ENCODE results near the gene FZD7. TPM values are rescaled to one million over a fixed set of nuclear protein-coding genes. Genes with fewer than 3 reads are reported as not detected.

FZD7 gene
- total RNA-seq, 1 donor from 2014 or later, result 32.5 TPM

DNA sequence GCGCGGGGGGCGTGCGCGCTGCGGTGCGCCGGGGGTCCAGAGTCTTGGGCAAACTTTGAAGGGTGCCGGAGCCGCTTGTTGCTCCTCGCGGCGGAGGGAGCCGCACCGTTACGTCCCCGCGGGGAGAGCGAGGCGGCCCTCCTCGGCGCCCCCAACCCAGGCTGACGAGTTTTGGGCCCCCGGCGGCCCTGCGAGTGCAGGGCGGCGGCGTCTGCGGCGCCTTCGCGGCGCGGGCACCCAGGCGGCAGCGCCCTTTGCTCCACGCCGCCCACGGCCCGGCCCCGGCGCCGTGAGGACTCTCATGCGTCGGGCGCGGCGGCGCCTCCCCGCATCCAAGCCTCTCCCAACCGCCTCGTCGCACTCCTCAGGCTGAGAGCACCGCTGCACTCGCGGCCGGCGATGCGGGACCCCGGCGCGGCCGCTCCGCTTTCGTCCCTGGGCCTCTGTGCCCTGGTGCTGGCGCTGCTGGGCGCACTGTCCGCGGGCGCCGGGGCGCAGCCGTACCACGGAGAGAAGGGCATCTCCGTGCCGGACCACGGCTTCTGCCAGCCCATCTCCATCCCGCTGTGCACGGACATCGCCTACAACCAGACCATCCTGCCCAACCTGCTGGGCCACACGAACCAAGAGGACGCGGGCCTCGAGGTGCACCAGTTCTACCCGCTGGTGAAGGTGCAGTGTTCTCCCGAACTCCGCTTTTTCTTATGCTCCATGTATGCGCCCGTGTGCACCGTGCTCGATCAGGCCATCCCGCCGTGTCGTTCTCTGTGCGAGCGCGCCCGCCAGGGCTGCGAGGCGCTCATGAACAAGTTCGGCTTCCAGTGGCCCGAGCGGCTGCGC is 814 bp downstream of the FZD7 start:
- H3K27me3 ChIP-seq, result no peaks in the 10 kb centered on the region
- peaks cover 0 to 15% of the 10 kb centered on the region in 2 donors for H3K4me1 ChIP-seq
- peak overlapping the region; percentile 61 to 81 for H3K4me3 ChIP-seq
- no peaks in the 10 kb centered on the region for H3K9me3 ChIP-seq
- H3K27ac ChIP-seq, result peak overlapping the region; percentile 91 to 95
- no peaks in the 10 kb centered on the region for H3K36me3 ChIP-seq
- peak in 1 of 2 donors; percentile 64 for DNase-seq (ENCODE audit: low spot score in 2 of 2)
- intact Hi-C loops (cut with DNase I), result loop anchor here (1.0 to 10.0 kb wide), 7 partner anchors 143 to 917 kb away; partner anchors contain the start of genes BMPR2, CFLAR, FAM117B and TMEM237
- TF ChIP-seq, protein P1, sequence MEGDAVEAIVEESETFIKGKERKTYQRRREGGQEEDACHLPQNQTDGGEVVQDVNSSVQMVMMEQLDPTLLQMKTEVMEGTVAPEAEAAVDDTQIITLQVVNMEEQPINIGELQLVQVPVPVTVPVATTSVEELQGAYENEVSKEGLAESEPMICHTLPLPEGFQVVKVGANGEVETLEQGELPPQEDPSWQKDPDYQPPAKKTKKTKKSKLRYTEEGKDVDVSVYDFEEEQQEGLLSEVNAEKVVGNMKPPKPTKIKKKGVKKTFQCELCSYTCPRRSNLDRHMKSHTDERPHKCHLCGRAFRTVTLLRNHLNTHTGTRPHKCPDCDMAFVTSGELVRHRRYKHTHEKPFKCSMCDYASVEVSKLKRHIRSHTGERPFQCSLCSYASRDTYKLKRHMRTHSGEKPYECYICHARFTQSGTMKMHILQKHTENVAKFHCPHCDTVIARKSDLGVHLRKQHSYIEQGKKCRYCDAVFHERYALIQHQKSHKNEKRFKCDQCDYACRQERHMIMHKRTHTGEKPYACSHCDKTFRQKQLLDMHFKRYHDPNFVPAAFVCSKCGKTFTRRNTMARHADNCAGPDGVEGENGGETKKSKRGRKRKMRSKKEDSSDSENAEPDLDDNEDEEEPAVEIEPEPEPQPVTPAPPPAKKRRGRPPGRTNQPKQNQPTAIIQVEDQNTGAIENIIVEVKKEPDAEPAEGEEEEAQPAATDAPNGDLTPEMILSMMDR (IDR thresholded peaks at IDR 0.05), result no peak

DNA sequence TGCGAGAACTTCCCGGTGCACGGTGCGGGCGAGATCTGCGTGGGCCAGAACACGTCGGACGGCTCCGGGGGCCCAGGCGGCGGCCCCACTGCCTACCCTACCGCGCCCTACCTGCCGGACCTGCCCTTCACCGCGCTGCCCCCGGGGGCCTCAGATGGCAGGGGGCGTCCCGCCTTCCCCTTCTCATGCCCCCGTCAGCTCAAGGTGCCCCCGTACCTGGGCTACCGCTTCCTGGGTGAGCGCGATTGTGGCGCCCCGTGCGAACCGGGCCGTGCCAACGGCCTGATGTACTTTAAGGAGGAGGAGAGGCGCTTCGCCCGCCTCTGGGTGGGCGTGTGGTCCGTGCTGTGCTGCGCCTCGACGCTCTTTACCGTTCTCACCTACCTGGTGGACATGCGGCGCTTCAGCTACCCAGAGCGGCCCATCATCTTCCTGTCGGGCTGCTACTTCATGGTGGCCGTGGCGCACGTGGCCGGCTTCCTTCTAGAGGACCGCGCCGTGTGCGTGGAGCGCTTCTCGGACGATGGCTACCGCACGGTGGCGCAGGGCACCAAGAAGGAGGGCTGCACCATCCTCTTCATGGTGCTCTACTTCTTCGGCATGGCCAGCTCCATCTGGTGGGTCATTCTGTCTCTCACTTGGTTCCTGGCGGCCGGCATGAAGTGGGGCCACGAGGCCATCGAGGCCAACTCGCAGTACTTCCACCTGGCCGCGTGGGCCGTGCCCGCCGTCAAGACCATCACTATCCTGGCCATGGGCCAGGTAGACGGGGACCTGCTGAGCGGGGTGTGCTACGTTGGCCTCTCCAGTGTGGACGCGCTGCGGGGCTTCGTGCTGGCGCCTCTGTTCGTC is 1.7 kb downstream of the FZD7 start:
- H3K36me3 ChIP-seq, result no peaks in the 10 kb centered on the region
- TF ChIP-seq, protein P1 (IDR thresholded peaks at IDR 0.05), result peak in 2 of 3 experiments; percentile 30 to 52
- peak overlapping the region; percentile 61 to 81 for H3K4me3 ChIP-seq
- H3K27ac ChIP-seq, result peak overlapping the region; percentile 91 to 95
- H3K27me3 ChIP-seq, result no peaks in the 10 kb centered on the region
- DNase-seq (ENCODE audit: low spot score in 2 of 2), result peak in 1 of 2 donors; percentile 71
- no peaks in the 10 kb centered on the region for H3K9me3 ChIP-seq
- intact Hi-C loops (cut with DNase I), result loop anchor here (1.0 to 10.0 kb wide), 2 partner anchors 175 to 339 kb away; partner anchors contain the start of gene BMPR2
- peaks cover 0 to 15% of the 10 kb centered on the region in 2 donors for H3K4me1 ChIP-seq

DNA sequence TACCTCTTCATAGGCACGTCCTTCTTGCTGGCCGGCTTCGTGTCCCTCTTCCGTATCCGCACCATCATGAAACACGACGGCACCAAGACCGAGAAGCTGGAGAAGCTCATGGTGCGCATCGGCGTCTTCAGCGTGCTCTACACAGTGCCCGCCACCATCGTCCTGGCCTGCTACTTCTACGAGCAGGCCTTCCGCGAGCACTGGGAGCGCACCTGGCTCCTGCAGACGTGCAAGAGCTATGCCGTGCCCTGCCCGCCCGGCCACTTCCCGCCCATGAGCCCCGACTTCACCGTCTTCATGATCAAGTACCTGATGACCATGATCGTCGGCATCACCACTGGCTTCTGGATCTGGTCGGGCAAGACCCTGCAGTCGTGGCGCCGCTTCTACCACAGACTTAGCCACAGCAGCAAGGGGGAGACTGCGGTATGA is 2.3 kb downstream of the FZD7 start:
- TF ChIP-seq, protein P1 (IDR thresholded peaks at IDR 0.05), result no peak
- DNase-seq (ENCODE audit: low spot score in 2 of 2), result no peak
- no peaks in the 10 kb centered on the region for H3K9me3 ChIP-seq
- intact Hi-C loops (cut with DNase I), result loop anchor here (1.0 to 10.0 kb wide), 2 partner anchors 176 to 339 kb away; partner anchors contain the start of gene BMPR2
- H3K36me3 ChIP-seq, result no peaks in the 10 kb centered on the region
- peaks cover 0 to 15% of the 10 kb centered on the region in 2 donors for H3K4me1 ChIP-seq
- H3K4me3 ChIP-seq, result peak overlapping the region; percentile 61 to 81
- H3K27me3 ChIP-seq, result no peaks in the 10 kb centered on the region
- H3K27ac ChIP-seq, result no peak overlapping the region

DNA sequence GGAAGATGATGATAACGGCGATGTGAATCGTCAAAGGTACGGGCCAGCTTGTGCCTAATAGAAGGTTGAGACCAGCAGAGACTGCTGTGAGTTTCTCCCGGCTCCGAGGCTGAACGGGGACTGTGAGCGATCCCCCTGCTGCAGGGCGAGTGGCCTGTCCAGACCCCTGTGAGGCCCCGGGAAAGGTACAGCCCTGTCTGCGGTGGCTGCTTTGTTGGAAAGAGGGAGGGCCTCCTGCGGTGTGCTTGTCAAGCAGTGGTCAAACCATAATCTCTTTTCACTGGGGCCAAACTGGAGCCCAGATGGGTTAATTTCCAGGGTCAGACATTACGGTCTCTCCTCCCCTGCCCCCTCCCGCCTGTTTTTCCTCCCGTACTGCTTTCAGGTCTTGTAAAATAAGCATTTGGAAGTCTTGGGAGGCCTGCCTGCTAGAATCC is 3.0 kb downstream of the FZD7 start:
- Histone ChIP-seq H3K36me3 (no peaks in the 10 kb centered on the region), H3K4me1 (peaks cover 0 to 14% of the 10 kb centered on the region in 2 donors), H3K27me3 (no peaks in the 10 kb centered on the region), H3K27ac (no peak overlapping the region), H3K4me3 (peak overlapping the region; percentile 14 to 81), H3K9me3 (no peaks in the 10 kb centered on the region)
- TF ChIP-seq, protein P1 (IDR thresholded peaks at IDR 0.05), result no peak
- intact Hi-C loops (cut with DNase I), result loop anchor here (10.0 kb wide), 1 partner anchor 338 kb away; the partner anchor contains the start of gene BMPR2
- no peak for DNase-seq (ENCODE audit: low spot score in 2 of 2)

DNA sequence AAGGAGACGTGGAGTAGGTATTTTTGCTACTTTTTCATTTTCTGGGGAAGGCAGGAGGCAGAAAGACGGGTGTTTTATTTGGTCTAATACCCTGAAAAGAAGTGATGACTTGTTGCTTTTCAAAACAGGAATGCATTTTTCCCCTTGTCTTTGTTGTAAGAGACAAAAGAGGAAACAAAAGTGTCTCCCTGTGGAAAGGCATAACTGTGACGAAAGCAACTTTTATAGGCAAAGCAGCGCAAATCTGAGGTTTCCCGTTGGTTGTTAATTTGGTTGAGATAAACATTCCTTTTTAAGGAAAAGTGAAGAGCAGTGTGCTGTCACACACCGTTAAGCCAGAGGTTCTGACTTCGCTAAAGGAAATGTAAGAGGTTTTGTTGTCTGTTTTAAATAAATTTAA is 3.4 kb downstream of the FZD7 start:
- H3K27me3 ChIP-seq, result no peaks in the 10 kb centered on the region
- peak overlapping the region; percentile 14 to 81 for H3K4me3 ChIP-seq
- no peak for DNase-seq (ENCODE audit: low spot score in 2 of 2)
- H3K9me3 ChIP-seq, result no peaks in the 10 kb centered on the region
- H3K4me1 ChIP-seq, result peaks cover 0 to 10% of the 10 kb centered on the region in 2 donors
- intact Hi-C loops (cut with DNase I), result loop anchor here (10.0 kb wide), 1 partner anchor 338 kb away; the partner anchor contains the start of gene BMPR2
- H3K36me3 ChIP-seq, result no peaks in the 10 kb centered on the region
- TF ChIP-seq, protein P1 (IDR thresholded peaks at IDR 0.05), result no peak
- H3K27ac ChIP-seq, result no peak overlapping the region
